ENCODE measurements around the gene MEFV. TPM values are rescaled to one million over a fixed set of nuclear protein-coding genes. Genes with fewer than 3 reads are reported as not detected.

MEFV gene
- total and polyA plus RNA-seq, 2 donors (not counting 3 experiments of a cell fraction or from before 2014, with no cell fraction given): not detected

- peak overlapping the region; percentile 86 for H2AFZ ChIP-seq (ENCODE audit: low read depth, low read length)
- no peaks in the 10 kb centered on the region for H3K9me1 ChIP-seq (replicated peaks; ENCODE audit: control insufficient read depth, extremely low read depth, insufficient read depth, low read length)
- BruUV-seq (replicated peaks): TSS peak; percentile 65
- dilution Hi-C loops (cut with MboI; ENCODE audit: extremely low pct_ligation_motif_present, low sequenced_read_pairs) (no loop called here), intact Hi-C loops (cut with micrococcal nuclease) (loop anchor here (1.0 kb wide), 6 partner anchors 19 to 236 kb away; partner anchors contain the start of genes TIGD7, ZNF174, ZNF200 and ZNF263)
- peaks cover 3% of the 10 kb centered on the region for H3K4me1 ChIP-seq (ENCODE audit: control insufficient read depth, extremely low read depth, insufficient read depth, low read length)
- ChIA-PET POLR2A (no interaction called here), CTCF (interaction anchor here (0.6 to 1.3 kb wide), 7 partner anchors 11 to 194 kb away, joined by 3 to 8 read pairs (median 3); partner anchors contain the start of gene ZNF263)
- peak; percentile 98 for DNase-seq (ENCODE audit: low read depth, low spot score)
- H3K4me3 ChIP-seq (replicated peaks in 1 of 3; ENCODE audit: insufficient read depth in 1 of 3, low read depth in 1 of 3, low read length in 3 of 3): peak overlapping the region; percentile 69 to 84 (median 78)
- no peaks in the 10 kb centered on the region for H3K27me3 ChIP-seq (ENCODE audit: control insufficient read depth in 2 of 2, insufficient read depth in 2 of 2, low read length in 2 of 2)
- H3K36me3 ChIP-seq (ENCODE audit: control insufficient read depth in 2 of 2, extremely low read depth in 1 of 2, insufficient read depth in 2 of 2, low read length in 2 of 2): no peaks in the 10 kb centered on the region
- no peaks in the 10 kb centered on the region for H3K79me2 ChIP-seq (ENCODE audit: control insufficient read depth, insufficient read depth, low read length)
- TF ChIP-seq GATA2 (IDR thresholded peaks at IDR 0.05; ENCODE audit: insufficient read depth, insufficient read length, low read depth, low read length): no peak
- TF ChIP-seq JUN (IDR thresholded peaks at IDR 0.05; ENCODE audit: borderline replicate concordance, insufficient read depth, insufficient read length, low read depth): no peak
- peak; percentile 92 for TF ChIP-seq POLR2A (IDR thresholded peaks at IDR 0.05; ENCODE audit: low read depth, low read length)
- peak in 1 of 2 donors; percentile 16 for TF ChIP-seq CTCF (IDR thresholded peaks at IDR 0.05; ENCODE audit: extremely low read depth in 1 of 2, insufficient read depth in 1 of 2, low read depth in 1 of 2, low read length in 2 of 2)
- peak; percentile 95 for TF ChIP-seq MAX (IDR thresholded peaks at IDR 0.05; ENCODE audit: insufficient read depth, insufficient read length)
- peak; percentile 78 for TF ChIP-seq MYC (IDR thresholded peaks at IDR 0.05; ENCODE audit: low read depth, low read length)
- peak; percentile 90 for TF ChIP-seq POLR2AphosphoS5 (IDR thresholded peaks at IDR 0.05; ENCODE audit: insufficient read depth, low read depth, low read length)
- peak overlapping the region; percentile 87 for H3K4me2 ChIP-seq (ENCODE audit: insufficient read depth, low read length)
- peak overlapping the region; percentile 70 for H3K9ac ChIP-seq (replicated peaks; ENCODE audit: extremely low read depth, insufficient read depth, low read length)
- FAIRE-seq: peak; percentile 96
- H4K20me1 ChIP-seq (replicated peaks; ENCODE audit: control insufficient read depth, extremely low read depth, insufficient read depth, low read length): no peaks in the 10 kb centered on the region
- H3K9me3 ChIP-seq (replicated peaks; ENCODE audit: control insufficient read depth, insufficient read depth, low read length): no peaks in the 10 kb centered on the region
- peak overlapping the region; percentile 67 for H3K27ac ChIP-seq (ENCODE audit: insufficient read depth, low read depth, low read length)
Measured at GRCh38 chr16:3264137-3265036, 8.0 kb upstream of the MEFV start.
